ENCODE results near the gene C6orf132. TPM values are rescaled to one million over a fixed set of nuclear protein-coding genes. Genes with fewer than 3 reads are reported as not detected.

The C6orf132 gene
- total RNA-seq, 1 donor from 2014 or later, result 1.4 TPM

GRCh38 chr6:42124223-42124836 lies 18.1 kb downstream of the C6orf132 start:
- no peak for DNase-seq
- Histone ChIP-seq H3K4me1 (peaks cover 26% of the 10 kb centered on the region), H3K27me3 (ENCODE audit: low read depth) (no peaks in the 10 kb centered on the region), H3K9me3 (replicated peaks) (no peaks in the 10 kb centered on the region), H3K4me3 (no peak overlapping the region), H3K27ac (replicated peaks) (peak overlapping the region; percentile 66), H3K36me3 (no peaks in the 10 kb centered on the region)
- intact Hi-C loops (cut with micrococcal nuclease), result no loop called here
- TF ChIP-seq CTCF (IDR thresholded peaks at IDR 0.05; ENCODE audit: borderline replicate concordance), result no peak

- no peak for TF ChIP-seq CTCF (IDR thresholded peaks at IDR 0.05; ENCODE audit: borderline replicate concordance)
- DNase-seq, result no peak
- intact Hi-C loops (cut with micrococcal nuclease), result no loop called here
- Histone ChIP-seq H3K36me3 (no peaks in the 10 kb centered on the region), H3K27me3 (ENCODE audit: low read depth) (no peaks in the 10 kb centered on the region), H3K4me1 (peaks cover 22% of the 10 kb centered on the region), H3K9me3 (replicated peaks) (no peaks in the 10 kb centered on the region), H3K27ac (replicated peaks) (peak overlapping the region; percentile 66), H3K4me3 (no peak overlapping the region)
Observed at GRCh38 chr6:42123379-42124103, 18.9 kb downstream of the C6orf132 start.

GRCh38 chr6:42120895-42121865 lies 21.2 kb downstream of the C6orf132 start:
- H3K27ac ChIP-seq (replicated peaks), result no peak overlapping the region
- no peak for TF ChIP-seq CTCF (IDR thresholded peaks at IDR 0.05; ENCODE audit: borderline replicate concordance)
- intact Hi-C loops (cut with micrococcal nuclease), result no loop called here
- H3K36me3 ChIP-seq, result no peaks in the 10 kb centered on the region
- peaks cover 32% of the 10 kb centered on the region for H3K4me1 ChIP-seq
- no peak for DNase-seq
- no peak overlapping the region for H3K4me3 ChIP-seq
- H3K9me3 ChIP-seq (replicated peaks), result no peaks in the 10 kb centered on the region
- H3K27me3 ChIP-seq (ENCODE audit: low read depth), result no peaks in the 10 kb centered on the region

GRCh38 chr6:42118162-42119001 lies 24.0 kb downstream of the C6orf132 start:
- peak overlapping the region; percentile 83 for H3K27ac ChIP-seq (replicated peaks)
- no peaks in the 10 kb centered on the region for H3K36me3 ChIP-seq
- H3K4me1 ChIP-seq, result peaks cover 19% of the 10 kb centered on the region
- H3K4me3 ChIP-seq, result no peak overlapping the region
- H3K27me3 ChIP-seq (ENCODE audit: low read depth), result no peaks in the 10 kb centered on the region
- DNase-seq, result peak; percentile 77
- H3K9me3 ChIP-seq (replicated peaks), result no peaks in the 10 kb centered on the region
- intact Hi-C loops (cut with micrococcal nuclease), result no loop called here
- no peak for TF ChIP-seq CTCF (IDR thresholded peaks at IDR 0.05; ENCODE audit: borderline replicate concordance)

- no peak for DNase-seq
- Histone ChIP-seq H3K9me3 (replicated peaks) (no peaks in the 10 kb centered on the region), H3K4me1 (peaks cover 19% of the 10 kb centered on the region), H3K4me3 (no peak overlapping the region), H3K27me3 (ENCODE audit: low read depth) (no peaks in the 10 kb centered on the region), H3K36me3 (no peaks in the 10 kb centered on the region), H3K27ac (replicated peaks) (peak overlapping the region; percentile 83)
- intact Hi-C loops (cut with micrococcal nuclease), result no loop called here
- TF ChIP-seq CTCF (IDR thresholded peaks at IDR 0.05; ENCODE audit: borderline replicate concordance), result no peak
Observed at GRCh38 chr6:42117843-42118161, 24.6 kb downstream of the C6orf132 start.
